HG02798 (cell line): Measurements from ENCODE around the gene DIS3.
"Not testable (repeated sequence)": the region's sequence is repeated elsewhere in the genome, so short reads cannot be mapped to it uniquely, and the experiment has no call there.

Experiments
- ATAC-seq: cut with Tn5 transposase; IDR thresholded peaks from one replicate; pipeline ENCODE4 v1.9.1; 2021; ENCODE audit warnings: mild to moderate bottlenecking; ENCODE audit not compliant: unreplicated experiment, poor library complexity

Gene DIS3

GRCh38 chr13:72754111-72754510 is 27.6 kb downstream of the DIS3 start:
- no peak for ATAC-seq

DNA sequence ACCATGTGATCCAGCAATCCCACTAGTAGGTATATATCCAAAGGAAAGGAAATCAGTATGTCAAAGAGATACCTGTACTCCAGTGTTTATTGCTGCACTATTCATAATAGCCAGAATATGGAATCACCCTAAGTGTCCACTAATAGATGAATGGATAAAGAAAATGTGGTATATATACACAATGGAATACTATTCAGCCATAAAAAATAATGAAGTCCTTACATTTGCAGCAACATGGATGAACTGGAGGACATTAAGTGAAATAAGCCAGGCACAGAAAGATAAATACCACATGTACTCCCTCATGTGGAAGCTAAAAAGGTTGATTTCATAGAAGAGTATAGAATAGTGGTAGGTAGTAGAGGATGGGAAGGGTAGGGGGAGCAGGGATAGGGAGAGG is 30.5 kb downstream of the DIS3 start:
- no peak for ATAC-seq

DNA sequence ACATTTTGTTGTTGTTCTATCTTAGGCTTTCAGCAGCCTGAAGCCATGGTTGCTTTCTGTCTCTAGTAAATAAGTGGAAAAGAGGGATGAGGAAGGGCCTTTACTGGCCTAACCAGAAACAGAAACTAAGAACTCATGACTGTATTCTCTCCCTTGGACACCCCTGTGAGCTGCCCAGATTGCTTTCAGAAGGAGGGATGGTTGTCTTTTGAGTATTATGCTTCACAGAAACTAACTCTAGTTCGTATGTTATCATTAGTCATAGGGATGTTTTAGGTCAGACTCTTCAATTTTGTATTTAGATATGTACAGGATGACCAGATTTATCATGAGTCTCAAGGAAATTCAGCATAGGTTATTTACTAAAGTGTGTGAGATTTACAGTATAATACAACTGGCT is 36.4 kb downstream of the DIS3 start:
- ATAC-seq = peak; percentile 43

GRCh38 chr13:72740015-72740414 is 41.7 kb downstream of the DIS3 start:
- ATAC-seq = no peak

- no peak for ATAC-seq
These were observed 44.7 kb downstream of the DIS3 start for GRCh38 chr13:72737033-72737432.

DNA sequence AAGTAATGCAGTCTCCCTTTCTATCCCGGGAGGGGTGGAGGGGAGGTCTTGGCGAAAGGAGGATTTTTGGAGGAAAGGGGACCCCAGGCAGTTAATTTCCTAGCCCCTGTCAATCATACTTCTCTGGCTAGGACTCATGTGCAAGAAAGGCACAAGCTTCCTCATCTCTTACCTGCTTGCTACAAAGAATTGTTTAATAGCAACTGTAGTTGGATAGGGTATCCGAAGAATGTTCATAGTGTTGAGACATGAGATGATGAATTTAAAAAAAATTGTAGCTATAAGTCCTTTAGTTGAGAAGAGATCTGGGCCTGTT is 53.5 kb downstream of the DIS3 start:
- no peak for ATAC-seq

DNA sequence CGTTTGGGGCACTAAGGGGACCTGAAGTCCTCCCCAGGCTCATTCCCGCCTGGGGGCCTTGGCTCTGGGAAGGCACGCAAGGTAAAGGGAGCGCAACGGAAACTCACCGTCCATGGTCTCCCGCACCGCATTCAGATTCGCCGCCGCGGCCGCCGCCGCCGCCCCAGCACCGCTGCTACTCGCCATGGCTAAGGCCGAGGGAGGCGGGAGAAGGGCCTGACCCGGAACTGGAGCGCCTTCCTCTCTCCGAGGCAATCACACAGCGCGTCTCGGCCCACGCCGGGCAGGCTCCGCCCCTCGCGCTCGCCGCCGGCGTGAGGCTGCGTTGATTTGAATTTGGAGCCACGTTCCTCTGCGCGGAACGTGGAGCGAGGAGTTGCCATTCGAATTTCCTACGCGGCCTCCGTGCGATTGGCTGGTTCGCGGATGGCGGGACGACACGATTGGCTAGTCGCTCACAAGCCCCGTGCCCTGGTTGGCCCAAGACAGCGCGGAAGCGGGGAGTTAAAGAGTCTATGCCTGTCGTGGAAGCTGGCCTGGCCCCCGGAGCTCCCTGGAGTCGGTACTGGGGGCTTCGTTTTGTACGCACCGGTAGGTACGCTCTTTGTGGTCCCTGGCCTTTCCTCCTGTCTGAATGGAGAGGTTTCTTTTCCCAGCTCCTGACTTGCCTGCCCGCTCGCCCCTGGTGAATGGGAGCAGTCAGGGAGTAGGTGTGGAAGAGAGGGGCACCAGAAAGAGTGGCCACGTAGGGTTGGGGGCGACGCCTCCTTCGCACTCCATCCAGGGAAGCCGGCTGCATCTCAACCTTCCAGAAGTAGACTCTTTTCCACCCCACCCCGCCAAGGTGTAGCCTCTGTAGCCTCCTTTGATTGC is 54.0 kb downstream of the DIS3 start, which contains the start of the genes BORA and MZT1:
Gene BORA, plus strand, starts transcription at position 507 of the 873 bp plus-strand sequence. CDS start 1,018 bp downstream, outside the sequence.
Gene MZT1, minus strand, starts transcription at position 213 of the 873 bp plus-strand sequence. Its CDS starts 27 bp downstream, at position 186.
- ATAC-seq = peak; percentile 97

DNA sequence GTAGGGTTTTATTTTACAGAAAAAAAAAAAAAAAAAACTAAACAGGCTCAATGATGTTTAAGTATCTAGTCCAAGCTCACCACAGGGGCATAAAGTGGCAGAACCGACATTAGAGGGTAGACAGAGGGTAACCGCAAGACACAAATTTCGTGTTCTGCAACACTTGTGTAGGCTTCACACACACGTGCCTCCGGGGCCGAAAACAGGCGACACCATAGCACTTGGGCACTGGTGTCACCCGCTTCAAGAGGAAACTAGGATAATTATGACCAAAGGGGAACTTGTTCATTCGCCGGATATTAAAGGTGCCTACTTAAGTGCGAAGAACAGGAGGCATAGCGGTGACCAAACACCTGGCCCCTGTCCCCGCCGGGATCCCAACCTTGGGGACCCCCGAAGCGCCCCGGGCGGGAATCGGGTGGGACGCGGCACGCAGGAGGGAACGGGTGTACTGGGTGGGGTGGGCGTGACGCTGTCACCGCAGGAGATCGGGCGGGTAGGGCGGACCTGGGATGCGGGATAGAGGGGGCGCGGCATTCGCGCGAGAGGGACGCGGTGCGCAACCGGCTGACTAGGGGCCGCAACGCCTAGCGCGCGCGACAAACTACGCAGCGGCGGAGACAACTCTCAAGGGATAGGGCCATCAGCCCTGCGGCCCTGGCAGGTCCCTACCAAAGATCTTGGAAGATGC is 54.8 kb downstream of the DIS3 start:
- peak; percentile 23 for ATAC-seq

DNA sequence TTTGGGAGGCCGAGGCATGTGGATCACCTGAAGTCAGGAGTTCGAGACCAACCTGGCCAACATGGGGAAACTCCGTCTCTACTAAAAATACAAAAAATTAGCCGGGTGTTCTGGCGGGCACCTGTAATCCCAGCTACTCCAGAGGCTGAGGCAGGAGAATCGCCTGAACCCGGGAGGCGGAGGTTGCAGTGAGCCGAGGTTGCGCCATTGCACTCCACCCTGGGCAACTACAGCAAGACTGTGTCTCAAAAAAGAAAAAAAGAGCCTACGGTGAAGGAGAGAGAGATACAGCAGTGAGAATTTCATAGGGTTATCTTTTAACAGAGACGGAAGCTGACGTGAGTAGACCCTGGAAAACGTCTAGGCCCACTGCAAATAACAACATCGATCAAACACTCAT is 55.5 kb downstream of the DIS3 start:
- ATAC-seq = not testable (repeated sequence)

DNA sequence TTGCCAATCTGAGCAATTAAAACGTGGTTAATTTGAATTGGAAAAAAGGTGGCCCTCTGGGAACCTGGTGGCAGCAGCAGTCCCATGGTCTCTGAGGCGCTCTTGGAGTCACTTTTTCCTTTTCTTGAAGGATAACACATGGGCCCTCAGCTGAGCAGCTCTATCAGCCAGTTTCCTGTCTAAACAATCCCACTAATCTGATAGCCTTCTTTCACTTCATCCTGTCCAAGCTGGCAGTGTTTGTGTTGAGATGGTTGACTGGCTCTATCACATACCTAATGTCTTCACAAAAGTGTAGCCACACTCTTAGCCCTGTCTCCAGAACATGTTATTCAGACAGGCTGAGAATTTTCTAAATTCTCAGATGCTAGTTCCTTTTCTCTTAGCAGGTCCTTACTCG is 64.9 kb downstream of the DIS3 start:
- ATAC-seq = no peak
